Upper lobe of right lung (tissue), 1 donor: ENCODE results near the gene YJU2. TPM values are rescaled to one million over a fixed set of nuclear protein-coding genes. Genes with fewer than 3 reads are reported as not detected.

ENCODE experiments used
- ATAC-seq: fragments of 200-7000 bp; cut with Tn5 transposase; one replicate; pipeline ENCODE4 v1.9.1; 2020; ENCODE audit warnings: mild to moderate bottlenecking, moderate library complexity
- DNase-seq: peaks from one replicate; pipeline ENCODE4 v3.0.0-alpha.2; 2020
- H3K27ac ChIP-seq: fragments of 200-600 bp; one replicate; pipeline ENCODE4 v1.8.0; 2022
- H3K27me3 ChIP-seq: fragments of 200-600 bp; one replicate; pipeline ENCODE4 v1.8.0; 2022; ENCODE audit warnings: mild to moderate bottlenecking
- H3K36me3 ChIP-seq: fragments of 200-600 bp; one replicate; pipeline ENCODE4 v1.8.0; 2022
- H3K4me1 ChIP-seq: fragments of 200-600 bp; one replicate; pipeline ENCODE4 v1.8.0; 2022
- H3K4me3 ChIP-seq: fragments of 200-600 bp; one replicate; pipeline ENCODE4 v1.8.0; 2022; ENCODE audit warnings: mild to moderate bottlenecking
- H3K9me3 ChIP-seq: fragments of 200-600 bp; one replicate; pipeline ENCODE4 v1.8.0; 2022
- CTCF ChIP-seq: fragments of 200-600 bp; IDR thresholded peaks from one replicate; pipeline ENCODE4 v1.8.0; 2022; ENCODE audit warnings: antibody characterized with exemption
- intact Hi-C: fragments of 100-400 bp; cut with DNase I; formaldehyde crosslinking; loops from one replicate; pipeline ENCODE4 v1.11.0; 2022
- total RNA-seq: library from RNA; stranded (reverse); fragmentation: NEBNext Ultra II Directional; extraction: Animal tissue kit (Norgen Biotek cat#: 25700); gene quantifications from one replicate; pipeline ENCODE4 v1.2.1, GENCODE V29; 2021
- donor health status: DM: no; HTN: yes; CAD: no; lungs with severe emphysema.

Gene YJU2
- total RNA-seq, 1 donor from 2014 or later = 18.9 TPM

GRCh38 chr19:4298810-4299550 lies 52.1 kb downstream of the YJU2 start:
- Histone ChIP-seq H3K27me3 (peaks cover 25% of the 10 kb centered on the region), H3K36me3 (no peaks in the 10 kb centered on the region), H3K4me1 (no peaks in the 10 kb centered on the region), H3K4me3 (no peak overlapping the region), H3K9me3 (no peaks in the 10 kb centered on the region), H3K27ac (no peak overlapping the region)
- DNase-seq (no peak), ATAC-seq (no peak)
- intact Hi-C loops = no loop called here
- no peak for TF ChIP-seq CTCF

GRCh38 chr19:4300589-4300988 lies 53.7 kb downstream of the YJU2 start:
- H3K27ac ChIP-seq = no peak overlapping the region
- ATAC-seq (no peak), DNase-seq (no peak)
- intact Hi-C loops = no loop called here
- no peaks in the 10 kb centered on the region for H3K4me1 ChIP-seq
- peaks cover 25% of the 10 kb centered on the region for H3K27me3 ChIP-seq
- no peaks in the 10 kb centered on the region for H3K9me3 ChIP-seq
- no peak for TF ChIP-seq CTCF
- no peak overlapping the region for H3K4me3 ChIP-seq
- no peaks in the 10 kb centered on the region for H3K36me3 ChIP-seq

GRCh38 chr19:4301590-4302242 lies 54.8 kb downstream of the YJU2 start:
- no peak for TF ChIP-seq CTCF
- H3K4me1 ChIP-seq = no peaks in the 10 kb centered on the region
- no peak for DNase-seq
- ATAC-seq = no peak
- no peaks in the 10 kb centered on the region for H3K36me3 ChIP-seq
- H3K27ac ChIP-seq = no peak overlapping the region
- intact Hi-C loops = no loop called here
- H3K4me3 ChIP-seq = no peak overlapping the region
- H3K9me3 ChIP-seq = no peaks in the 10 kb centered on the region
- peaks cover 14% of the 10 kb centered on the region for H3K27me3 ChIP-seq

- no peaks in the 10 kb centered on the region for H3K4me1 ChIP-seq
- intact Hi-C loops = no loop called here
- DNase-seq (no peak), ATAC-seq (no peak)
- H3K4me3 ChIP-seq = no peak within 1 kb of the TSS
- H3K9me3 ChIP-seq = no peaks in the 10 kb centered on the region
- no peaks in the 10 kb centered on the region for H3K36me3 ChIP-seq
- H3K27me3 ChIP-seq = peaks cover 14% of the 10 kb centered on the region
- no peak within 1 kb of the TSS for H3K27ac ChIP-seq
- TF ChIP-seq CTCF = no peak
Measured at GRCh38 chr19:4302243-4302640, 55.4 kb downstream of the YJU2 start, which contains the start of gene TMIGD2. TMIGD2 (minus strand) TSS chr19:4302389; CDS start chr19:4302385, 4 bp downstream.

GRCh38 chr19:4303819-4304537 lies 57.1 kb downstream of the YJU2 start:
- ATAC-seq (peak; percentile 53), DNase-seq (no peak)
- intact Hi-C loops = no loop called here
- Histone ChIP-seq H3K4me1 (no peaks in the 10 kb centered on the region), H3K9me3 (no peaks in the 10 kb centered on the region), H3K27ac (no peak overlapping the region), H3K27me3 (peaks cover 14% of the 10 kb centered on the region), H3K4me3 (no peak overlapping the region), H3K36me3 (no peaks in the 10 kb centered on the region)
- TF ChIP-seq CTCF = no peak
